ENCODE results near the gene SH2D1A. TPM values are rescaled to one million over a fixed set of nuclear protein-coding genes. Genes with fewer than 3 reads are reported as not detected.

The SH2D1A gene
- total and polyA plus RNA-seq, 2 of the 13 experiments (the other 11 are each of a cell fraction or from before 2014, with no cell fraction given), result not detected

GRCh38 chrX:124362072-124362471 is 15.7 kb downstream of the SH2D1A start:
- H3K4me1 ChIP-seq (ENCODE audit: insufficient read depth, low read length), result no peaks in the 10 kb centered on the region
- 0% methylated on average over 1 of the region's 2 CpGs for WGBS (ENCODE audit: low lambda C conversion rate)
- in situ Hi-C loops (cut with HindIII; ENCODE audit: extremely low pct_ligation_motif_present, low pct_unique_long_range_greater_than_20kb), result no loop called here
- ChIA-PET CTCF (ENCODE audit: low intra/inter-chr PET ratio, low total read pairs) (no interaction called here), POLR2A (no interaction called here)
- H3K27me3 ChIP-seq (ENCODE audit: control insufficient read depth in 1 of 2, insufficient read depth in 2 of 2, low read length in 2 of 2), result no peaks in the 10 kb centered on the region
- H3K4me2 ChIP-seq (ENCODE audit: low read depth, low read length), result no peak overlapping the region
- DNase-seq (ENCODE audit: low spot score) (no peak), FAIRE-seq (no peak), ATAC-seq (no peak)
- no peaks in the 10 kb centered on the region for H4K20me1 ChIP-seq (ENCODE audit: insufficient read depth, low read length)
- no peak overlapping the region for H3K4me3 ChIP-seq (replicated peaks in 1 of 3; ENCODE audit: insufficient read depth in 1 of 3, low read depth in 2 of 3, low read length in 3 of 3)
- intact Hi-C loops (cut with micrococcal nuclease; ENCODE audit: unreplicated experiment), result no loop called here
- BruUV-seq (replicated peaks), result no TSS peak
- H3K9me3 ChIP-seq (ENCODE audit: low read length), result no peaks in the 10 kb centered on the region
- no peak overlapping the region for H2AFZ ChIP-seq (ENCODE audit: low read length)
- no peak overlapping the region for H3K9ac ChIP-seq (ENCODE audit: insufficient read depth, low read depth, low read length)
- no peaks in the 10 kb centered on the region for H3K79me2 ChIP-seq (ENCODE audit: insufficient read depth, low read length)
- H3K27ac ChIP-seq (ENCODE audit: extremely low read length, insufficient read depth, low read length), result no peak overlapping the region
- no peaks in the 10 kb centered on the region for H3K36me3 ChIP-seq (replicated peaks in 1 of 2; ENCODE audit: control insufficient read depth in 1 of 2, insufficient read depth in 2 of 2, low read length in 2 of 2)
- TF ChIP-seq, protein P1, sequence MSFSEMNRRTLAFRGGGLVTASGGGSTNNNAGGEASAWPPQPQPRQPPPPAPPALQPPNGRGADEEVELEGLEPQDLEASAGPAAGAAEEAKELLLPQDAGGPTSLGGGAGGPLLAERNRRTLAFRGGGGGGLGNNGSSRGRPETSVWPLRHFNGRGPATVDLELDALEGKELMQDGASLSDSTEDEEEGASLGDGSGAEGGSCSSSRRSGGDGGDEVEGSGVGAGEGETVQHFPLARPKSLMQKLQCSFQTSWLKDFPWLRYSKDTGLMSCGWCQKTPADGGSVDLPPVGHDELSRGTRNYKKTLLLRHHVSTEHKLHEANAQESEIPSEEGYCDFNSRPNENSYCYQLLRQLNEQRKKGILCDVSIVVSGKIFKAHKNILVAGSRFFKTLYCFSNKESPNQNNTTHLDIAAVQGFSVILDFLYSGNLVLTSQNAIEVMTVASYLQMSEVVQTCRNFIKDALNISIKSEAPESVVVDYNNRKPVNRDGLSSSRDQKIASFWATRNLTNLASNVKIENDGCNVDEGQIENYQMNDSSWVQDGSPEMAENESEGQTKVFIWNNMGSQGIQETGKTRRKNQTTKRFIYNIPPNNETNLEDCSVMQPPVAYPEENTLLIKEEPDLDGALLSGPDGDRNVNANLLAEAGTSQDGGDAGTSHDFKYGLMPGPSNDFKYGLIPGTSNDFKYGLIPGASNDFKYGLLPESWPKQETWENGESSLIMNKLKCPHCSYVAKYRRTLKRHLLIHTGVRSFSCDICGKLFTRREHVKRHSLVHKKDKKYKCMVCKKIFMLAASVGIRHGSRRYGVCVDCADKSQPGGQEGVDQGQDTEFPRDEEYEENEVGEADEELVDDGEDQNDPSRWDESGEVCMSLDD (CRISPR knock-in tag; IDR thresholded peaks at IDR 0.05; ENCODE audit: borderline replicate concordance), result no peak
- no peak for TF ChIP-seq ZZZ3 (CRISPR knock-in tag; IDR thresholded peaks at IDR 0.05; ENCODE audit: borderline replicate concordance)
- TF ChIP-seq MBD4 (IDR thresholded peaks at IDR 0.05; ENCODE audit: borderline replicate concordance, low read length), result no peak
- TF ChIP-seq ARNT2 (CRISPR knock-in tag; IDR thresholded peaks at IDR 0.05; ENCODE audit: low read depth), result no peak
- TF ChIP-seq HES4 (CRISPR knock-in tag; IDR thresholded peaks at IDR 0.05; ENCODE audit: borderline replicate concordance), result no peak
- no peak for TF ChIP-seq ZNF773 (CRISPR knock-in tag; IDR thresholded peaks at IDR 0.05; ENCODE audit: borderline replicate concordance)
- no peak for TF ChIP-seq ZBTB39 (CRISPR knock-in tag; IDR thresholded peaks at IDR 0.05)
- no peak for TF ChIP-seq ZIK1 (CRISPR knock-in tag; IDR thresholded peaks at IDR 0.05; ENCODE audit: borderline replicate concordance, low read depth)
- TF ChIP-seq ZFP1 (CRISPR knock-in tag; IDR thresholded peaks at IDR 0.05), result no peak
- TF ChIP-seq, protein P2, sequence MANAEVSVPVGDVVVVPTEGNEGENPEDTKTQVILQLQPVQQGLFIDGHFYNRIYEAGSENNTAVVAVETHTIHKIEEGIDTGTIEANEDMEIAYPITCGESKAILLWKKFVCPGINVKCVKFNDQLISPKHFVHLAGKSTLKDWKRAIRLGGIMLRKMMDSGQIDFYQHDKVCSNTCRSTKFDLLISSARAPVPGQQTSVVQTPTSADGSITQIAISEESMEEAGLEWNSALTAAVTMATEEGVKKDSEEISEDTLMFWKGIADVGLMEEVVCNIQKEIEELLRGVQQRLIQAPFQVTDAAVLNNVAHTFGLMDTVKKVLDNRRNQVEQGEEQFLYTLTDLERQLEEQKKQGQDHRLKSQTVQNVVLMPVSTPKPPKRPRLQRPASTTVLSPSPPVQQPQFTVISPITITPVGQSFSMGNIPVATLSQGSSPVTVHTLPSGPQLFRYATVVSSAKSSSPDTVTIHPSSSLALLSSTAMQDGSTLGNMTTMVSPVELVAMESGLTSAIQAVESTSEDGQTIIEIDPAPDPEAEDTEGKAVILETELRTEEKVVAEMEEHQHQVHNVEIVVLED (CRISPR knock-in tag; IDR thresholded peaks at IDR 0.05; ENCODE audit: borderline replicate concordance), result no peak
- TF ChIP-seq, protein P3, sequence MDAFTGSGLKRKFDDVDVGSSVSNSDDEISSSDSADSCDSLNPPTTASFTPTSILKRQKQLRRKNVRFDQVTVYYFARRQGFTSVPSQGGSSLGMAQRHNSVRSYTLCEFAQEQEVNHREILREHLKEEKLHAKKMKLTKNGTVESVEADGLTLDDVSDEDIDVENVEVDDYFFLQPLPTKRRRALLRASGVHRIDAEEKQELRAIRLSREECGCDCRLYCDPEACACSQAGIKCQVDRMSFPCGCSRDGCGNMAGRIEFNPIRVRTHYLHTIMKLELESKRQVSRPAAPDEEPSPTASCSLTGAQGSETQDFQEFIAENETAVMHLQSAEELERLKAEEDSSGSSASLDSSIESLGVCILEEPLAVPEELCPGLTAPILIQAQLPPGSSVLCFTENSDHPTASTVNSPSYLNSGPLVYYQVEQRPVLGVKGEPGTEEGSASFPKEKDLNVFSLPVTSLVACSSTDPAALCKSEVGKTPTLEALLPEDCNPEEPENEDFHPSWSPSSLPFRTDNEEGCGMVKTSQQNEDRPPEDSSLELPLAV (CRISPR knock-in tag; conservative IDR thresholded peaks at IDR 0.05; ENCODE audit: low read depth), result no peak
- no peak for TF ChIP-seq HDAC2 (CRISPR knock-in tag; IDR thresholded peaks at IDR 0.05)
- no peak for TF ChIP-seq MIER3 (CRISPR knock-in tag; IDR thresholded peaks at IDR 0.05; ENCODE audit: borderline replicate concordance)
- TF ChIP-seq ZNF205 (CRISPR knock-in tag; IDR thresholded peaks at IDR 0.05), result no peak
- TF ChIP-seq CCDC6 (CRISPR knock-in tag; IDR thresholded peaks at IDR 0.05), result no peak
- no peak for TF ChIP-seq MATR3 (CRISPR knock-in tag; IDR thresholded peaks at IDR 0.05)
- TF ChIP-seq CEBPB (IDR thresholded peaks at IDR 0.05; ENCODE audit: borderline replicate concordance, low read depth, low read length), result no peak
- TF ChIP-seq TRIM24 (CRISPR knock-in tag; IDR thresholded peaks at IDR 0.05), result no peak

Measured in HepG2 (cell line).